Stimulated activated CD4-positive, alpha-beta T cell treated with anti-CD3 and anti-CD28 coated beads, Interleukin-2, amount 100 ng/mL, for 4 hours (primary cell): Measurements from ENCODE around the gene LHFPL6.

Source experiments
- DNase-seq: peaks from one replicate; pipeline ENCODE4 v3.0.0-alpha.2; 2020; ENCODE audit warnings: low read depth

LHFPL6 gene

GRCh38 chr13:39379667-39380655 lies 223.0 kb downstream of the LHFPL6 start:
- no peak for DNase-seq

- no peak for DNase-seq
Observed at GRCh38 chr13:39379118-39379517, 223.9 kb downstream of the LHFPL6 start.

- no peak for DNase-seq
Observed at GRCh38 chr13:39378306-39378705, 224.7 kb downstream of the LHFPL6 start.

- DNase-seq, result no peak
Observed at GRCh38 chr13:39377699-39378098, 225.3 kb downstream of the LHFPL6 start.

- no peak for DNase-seq
Observed at GRCh38 chr13:39376076-39376475, 226.9 kb downstream of the LHFPL6 start.

DNA sequence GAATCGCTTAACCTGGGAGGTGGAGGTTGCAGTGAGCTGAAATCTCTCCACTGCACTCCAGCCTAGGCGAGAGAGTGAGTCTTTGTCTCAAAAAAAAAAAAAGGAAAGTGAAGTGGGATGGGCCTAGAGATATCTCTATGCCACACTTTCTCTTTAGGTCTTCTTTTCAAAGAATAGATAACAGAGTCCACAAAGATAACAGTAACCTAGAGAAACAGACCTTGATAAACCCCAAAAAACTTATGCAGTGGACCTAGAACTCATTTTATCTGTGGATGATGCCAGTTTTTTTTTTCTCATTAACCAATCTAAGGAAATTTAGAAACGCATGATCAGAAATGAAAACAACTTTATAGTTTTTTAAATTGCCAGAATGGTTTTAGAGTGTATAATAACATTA lies 227.4 kb downstream of the LHFPL6 start:
- DNase-seq, result no peak

- no peak for DNase-seq
Observed at GRCh38 chr13:39374741-39375189, 228.2 kb downstream of the LHFPL6 start.

- DNase-seq, result no peak
Observed at GRCh38 chr13:39373145-39373544, 229.8 kb downstream of the LHFPL6 start.

DNA sequence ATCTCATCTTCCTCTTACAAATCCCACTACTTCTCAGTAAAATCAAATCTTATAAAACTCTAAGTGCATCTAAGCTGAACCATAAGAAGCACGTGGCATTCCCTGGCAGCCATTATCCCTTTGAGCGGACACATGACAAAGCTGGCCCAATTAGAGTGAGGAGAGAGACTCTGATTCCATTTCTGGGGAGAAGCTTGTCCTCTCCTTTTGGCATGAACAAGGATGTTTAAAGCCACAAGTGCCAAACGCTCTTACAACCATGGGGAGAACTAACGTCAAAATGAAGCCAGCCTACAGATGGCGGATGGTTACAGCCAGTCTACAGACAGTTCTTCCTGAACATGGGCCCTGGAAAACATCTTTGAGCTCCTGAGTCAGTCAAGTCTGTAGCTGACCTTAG lies 231.3 kb downstream of the LHFPL6 start:
- no peak for DNase-seq

GRCh38 chr13:39370554-39370953 lies 232.4 kb downstream of the LHFPL6 start:
- no peak for DNase-seq

GRCh38 chr13:39370048-39370447 lies 232.9 kb downstream of the LHFPL6 start:
- no peak for DNase-seq

DNA sequence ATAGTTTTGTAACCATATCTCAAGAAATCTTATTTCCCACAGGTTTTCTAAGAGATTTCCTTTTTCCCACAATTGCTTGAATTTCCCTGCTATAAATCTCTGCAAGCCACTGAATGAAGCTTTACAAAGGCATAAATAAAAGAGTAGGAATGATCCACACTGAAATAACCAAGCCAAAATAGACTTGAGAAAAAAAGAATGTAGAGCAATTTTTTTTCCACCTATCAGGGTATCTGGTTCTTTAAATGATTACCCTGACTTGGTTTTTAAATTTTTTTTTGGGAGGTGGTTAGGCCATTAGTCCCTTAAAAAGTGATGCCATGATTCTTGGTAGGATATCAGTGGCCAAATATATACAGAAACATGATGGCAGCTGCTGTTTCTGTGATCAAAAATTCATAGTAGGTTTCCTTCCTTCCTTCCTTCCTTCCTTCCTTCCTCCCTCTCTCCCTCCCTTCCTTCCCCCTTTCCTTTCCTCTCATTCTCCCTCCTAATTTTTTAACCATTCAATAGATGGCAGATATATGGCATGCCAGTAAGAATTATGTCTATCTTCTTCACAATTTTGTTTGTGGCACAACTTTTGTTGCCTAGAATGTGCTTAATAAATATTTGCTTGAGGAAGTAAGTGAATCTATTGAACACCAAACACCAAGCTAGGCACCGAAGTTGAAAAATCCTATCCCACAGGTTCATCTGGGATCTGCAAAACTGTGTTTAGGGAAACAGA lies 233.7 kb downstream of the LHFPL6 start:
- no peak for DNase-seq

DNA sequence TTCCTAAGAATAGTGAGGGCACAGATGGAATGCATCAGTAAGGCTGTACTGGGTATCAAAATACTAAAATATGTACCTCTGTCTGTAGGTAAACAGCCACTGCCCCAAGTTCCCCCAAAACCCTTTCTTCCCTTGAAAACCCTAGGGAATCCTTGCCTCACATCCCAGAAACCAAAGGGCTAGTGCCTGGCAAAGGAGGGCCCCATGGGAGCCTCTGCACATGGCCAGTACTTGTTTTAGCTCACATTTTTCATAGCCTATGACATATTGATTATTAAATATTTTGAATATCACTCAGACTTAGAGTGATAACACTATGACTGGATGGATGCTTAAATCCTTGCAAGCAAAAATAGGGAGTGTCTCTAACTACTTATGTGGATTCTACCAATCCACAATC lies 237.1 kb downstream of the LHFPL6 start:
- DNase-seq, result no peak

- no peak for DNase-seq
Observed at GRCh38 chr13:39364947-39365468, 238.0 kb downstream of the LHFPL6 start.

DNA sequence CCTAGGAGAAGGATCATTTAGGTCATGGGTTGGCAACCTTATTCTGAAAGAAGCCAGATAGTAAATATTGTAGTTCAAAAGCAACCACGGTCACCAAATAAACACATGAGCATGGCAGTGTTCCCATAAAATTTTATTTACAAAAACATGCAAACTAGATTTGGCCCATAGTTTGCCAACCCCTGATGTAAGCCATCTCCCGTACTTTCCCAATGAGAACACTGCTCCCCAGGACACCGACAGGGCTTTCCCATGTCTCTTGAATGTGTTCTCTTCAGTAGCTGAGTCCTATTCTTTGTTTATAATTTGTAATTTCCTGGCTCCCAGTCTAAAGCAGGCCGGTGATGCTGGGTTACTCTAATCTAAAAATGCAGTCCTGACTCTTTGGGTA lies 239.6 kb downstream of the LHFPL6 start:
- DNase-seq, result no peak

- DNase-seq, result no peak
Observed at GRCh38 chr13:39362652-39363381, 240.2 kb downstream of the LHFPL6 start.

DNA sequence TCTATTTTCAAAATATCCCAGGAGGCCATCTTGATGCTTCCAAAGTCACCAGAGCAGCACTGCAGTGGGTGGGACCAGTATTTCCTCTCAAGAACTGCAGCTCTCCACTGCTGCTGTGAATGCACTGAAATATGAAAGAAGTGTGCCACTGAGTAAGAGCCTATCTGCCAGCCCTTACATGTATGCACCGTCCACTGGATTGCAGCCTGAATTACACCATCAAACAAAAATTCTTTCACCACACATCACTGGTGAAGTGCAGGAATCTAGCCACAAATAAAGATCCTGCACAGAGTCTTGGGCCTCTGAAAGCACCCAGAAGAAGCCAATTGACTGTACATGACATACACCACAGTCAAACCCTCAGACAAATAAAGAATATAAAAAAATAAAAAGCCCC lies 249.0 kb downstream of the LHFPL6 start:
- DNase-seq, result no peak

GRCh38 chr13:39350461-39350881 lies 252.5 kb downstream of the LHFPL6 start:
- no peak for DNase-seq

DNA sequence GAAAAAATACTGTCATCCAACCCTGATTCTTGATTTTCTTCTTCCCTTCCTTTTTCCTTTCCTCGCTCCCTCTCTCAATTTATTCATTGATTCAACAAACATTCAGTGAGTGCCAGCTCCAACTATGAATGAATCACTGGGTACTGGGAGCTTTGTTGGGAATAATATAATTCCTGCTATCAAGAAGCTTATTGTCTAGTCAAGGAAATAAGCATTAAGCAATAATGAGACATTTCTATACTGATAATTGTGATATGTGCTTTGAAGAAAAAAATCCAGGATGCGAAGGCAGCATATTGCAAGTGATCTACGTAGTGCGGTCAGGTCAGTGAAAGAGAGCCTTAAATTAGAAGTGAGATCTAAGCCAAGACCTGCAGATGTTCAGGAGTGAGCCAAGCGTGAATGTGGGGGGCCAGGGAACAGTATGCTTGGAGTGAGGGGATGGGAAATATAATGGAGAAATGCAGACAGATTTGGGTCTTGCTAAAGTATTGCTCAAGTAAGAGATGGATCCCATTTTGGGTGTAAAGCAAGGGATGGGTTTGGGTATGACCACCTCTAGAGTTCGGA lies 253.5 kb downstream of the LHFPL6 start:
- no peak for DNase-seq

GRCh38 chr13:39347926-39348901 lies 254.8 kb downstream of the LHFPL6 start:
- DNase-seq, result no peak

- DNase-seq, result no peak
Observed at GRCh38 chr13:39345982-39346381, 257.0 kb downstream of the LHFPL6 start.
